Fibroblast of skin of abdomen (primary cell): ENCODE data around the gene BHMT.
"Not testable (repeated sequence)": the region's sequence is repeated elsewhere in the genome, so short reads cannot be mapped to it uniquely, and the experiment has no call there.

Experiments
- DNase-seq: peaks from one replicate; pipeline ENCODE4 v3.0.0-alpha.2; 2013

BHMT gene

GRCh38 chr5:79172269-79172668 is 60.7 kb downstream of the BHMT start:
- no peak for DNase-seq

GRCh38 chr5:79173626-79174025 is 62.0 kb downstream of the BHMT start:
- DNase-seq = no peak

- not testable (repeated sequence) for DNase-seq
Observed at GRCh38 chr5:79180449-79180848, 68.8 kb downstream of the BHMT start.

GRCh38 chr5:79181419-79182022 is 69.9 kb downstream of the BHMT start:
- no peak for DNase-seq
